WTC11 (cell line): ENCODE measurements around the gene MEF2D.

Experiments
- CBFB ChIP-seq: sonication (generic); formaldehyde crosslinking; IDR thresholded peaks from 2 replicates; pipeline ENCODE4 v1.8.1; 2022; ENCODE audit warnings: mild to moderate bottlenecking, low read depth, missing genetic modification reagents
- NR3C1 ChIP-seq: sonication (generic); formaldehyde crosslinking; conservative IDR thresholded peaks from 2 replicates; pipeline ENCODE4 v1.8.1; 2023; ENCODE audit warnings: low read depth, mild to moderate bottlenecking, missing genetic modification reagents
- SP1 ChIP-seq: sonication (generic); formaldehyde crosslinking; conservative IDR thresholded peaks from 2 replicates; pipeline ENCODE4 v1.8.1; 2022; ENCODE audit warnings: missing genetic modification reagents

DNA sequence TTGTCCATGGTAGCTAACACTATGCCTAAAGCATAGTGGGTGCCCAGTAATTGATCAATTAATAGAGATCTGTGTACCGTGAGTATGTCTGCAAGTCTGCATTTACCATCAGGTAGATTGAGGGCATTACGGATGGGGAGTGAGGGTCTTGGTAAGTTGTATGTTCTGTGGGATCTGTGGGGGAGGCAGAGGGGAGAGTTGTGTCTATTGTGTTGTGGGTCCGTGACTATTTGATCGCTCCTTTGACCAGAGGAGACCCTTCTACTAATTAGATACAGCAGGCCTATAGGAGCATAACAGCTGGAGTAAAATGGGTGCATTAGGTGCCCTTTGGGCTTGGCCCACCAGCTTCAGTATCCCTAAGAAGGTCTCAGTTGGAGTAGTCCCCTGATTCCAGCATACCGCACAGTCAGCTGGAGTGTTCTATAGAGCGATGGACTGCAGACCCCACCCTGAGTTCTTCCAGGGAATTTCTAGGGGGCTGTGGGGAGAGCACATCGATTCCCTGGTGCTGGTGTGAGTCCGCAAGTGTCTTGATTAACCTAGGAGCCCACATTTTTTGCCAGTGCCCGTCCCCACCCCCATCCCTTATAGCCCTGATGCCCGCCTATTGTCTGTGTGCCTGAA is 75.7 kb downstream of the MEF2D start:
- TF ChIP-seq NR3C1 (CRISPR knock-in tag) (no peak), CBFB (CRISPR knock-in tag) (no peak), SP1 (CRISPR knock-in tag) (no peak)
